ENCODE data around the gene AIG1.

GRCh38 chr6:143155681-143156080 is 95.0 kb downstream of the AIG1 start:
- TF ChIP-seq GATA2 (IDR thresholded peaks at IDR 0.05; ENCODE audit: low read depth, low read length) = no peak
- no peak for TF ChIP-seq GATA3 (IDR thresholded peaks at IDR 0.05; ENCODE audit: low read depth, low read length)
